Measurements from ENCODE around the gene ACADVL.

The ACADVL gene

GRCh38 chr17:7191571-7192270 is 28.0 kb upstream of the ACADVL start:
- no peak for DNase-seq

GRCh38 chr17:7192271-7192937 is 27.3 kb upstream of the ACADVL start:
- no peak for DNase-seq

- no peak for DNase-seq
Observed at GRCh38 chr17:7195971-7196370, 23.8 kb upstream of the ACADVL start.

GRCh38 chr17:7196651-7197401 is 22.9 kb upstream of the ACADVL start:
- no peak for DNase-seq

- no peak for DNase-seq
Observed at GRCh38 chr17:7203391-7203790, 16.3 kb upstream of the ACADVL start.

GRCh38 chr17:7204336-7204735 is 15.4 kb upstream of the ACADVL start:
- no peak for DNase-seq

- peak; percentile 30 for DNase-seq
Observed at GRCh38 chr17:7204828-7205461, 14.8 kb upstream of the ACADVL start.

- no peak for DNase-seq
Observed at GRCh38 chr17:7205561-7205960, 14.2 kb upstream of the ACADVL start.

GRCh38 chr17:7207120-7208001 is 12.4 kb upstream of the ACADVL start:
- no peak for DNase-seq

- no peak for DNase-seq
Observed at GRCh38 chr17:7208027-7208571, 11.6 kb upstream of the ACADVL start.

- DNase-seq: no peak
Observed at GRCh38 chr17:7208754-7209460, 10.8 kb upstream of the ACADVL start.

GRCh38 chr17:7211491-7212273 is 8.1 kb upstream of the ACADVL start:
- no peak for DNase-seq

GRCh38 chr17:7213895-7214299 is 5.8 kb upstream of the ACADVL start:
- peak; percentile 74 for DNase-seq

GRCh38 chr17:7214300-7215135 is 5.2 kb upstream of the ACADVL start:
- DNase-seq: peak; percentile 85

GRCh38 chr17:7215136-7215638 is 4.6 kb upstream of the ACADVL start:
- DNase-seq: peak; percentile 34

GRCh38 chr17:7215652-7216180 is 4.0 kb upstream of the ACADVL start:
- no peak for DNase-seq

GRCh38 chr17:7216242-7217112 is 3.3 kb upstream of the ACADVL start:
- DNase-seq: no peak

Measured in NCI-H2029 (cell line).